CD4-positive, alpha-beta T cell treated with Interleukin-6 at 100 ng/mL for 8 hours (primary cell): ENCODE data around the gene GAPDHS.

Experiments
- DNase-seq: peaks from one replicate; pipeline ENCODE4 v3.0.0-alpha.2; 2020; ENCODE audit warnings: mixed read lengths, low spot score

Gene GAPDHS

GRCh38 chr19:35557539-35558399, 24.5 kb downstream of the GAPDHS start:
- DNase-seq = peak; percentile 36

GRCh38 chr19:35558400-35559280, 25.4 kb downstream of the GAPDHS start:
- DNase-seq = no peak

GRCh38 chr19:35559281-35559659, 26.0 kb downstream of the GAPDHS start:
- DNase-seq = no peak

DNA sequence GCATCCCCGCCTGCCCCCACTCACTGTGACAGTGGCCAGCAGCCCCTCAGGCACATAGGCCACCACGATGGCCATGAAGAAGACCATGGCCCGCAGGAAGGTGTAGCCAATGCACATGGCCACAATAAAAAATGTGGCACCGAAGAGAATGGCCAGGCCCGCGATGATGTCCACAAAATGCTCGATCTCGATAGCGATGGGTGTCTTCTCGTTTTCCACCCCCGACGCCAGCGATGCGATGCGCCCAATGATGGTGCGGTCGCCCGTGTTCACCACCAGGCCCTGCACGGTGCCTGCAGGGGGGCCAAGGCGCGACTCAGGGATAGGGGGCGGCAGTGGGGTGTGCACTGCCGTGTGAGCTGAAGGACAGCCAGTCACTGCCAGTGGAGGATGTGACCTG, 26.5 kb downstream of the GAPDHS start:
- DNase-seq = no peak

GRCh38 chr19:35560271-35560670, 27.0 kb downstream of the GAPDHS start:
- DNase-seq = no peak

DNA sequence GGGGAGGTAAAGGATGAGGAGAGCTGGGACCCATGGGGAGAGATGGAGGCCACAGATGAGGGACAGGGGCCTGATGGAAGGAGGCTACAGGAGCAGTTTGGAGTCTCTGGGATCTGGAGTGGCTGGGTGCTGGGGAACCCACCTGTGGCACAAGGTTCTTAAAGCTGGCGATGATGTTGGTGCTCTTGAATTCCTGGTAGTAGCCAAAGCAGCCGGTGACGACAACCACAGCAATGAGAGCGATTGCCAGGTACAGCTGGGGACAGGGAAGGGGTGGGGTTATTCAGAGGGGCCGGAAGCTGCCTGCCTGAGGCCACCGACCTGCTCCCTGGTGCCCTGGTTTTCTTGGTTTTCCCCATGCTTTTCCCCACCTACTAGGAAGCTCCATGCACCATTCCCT, 27.4 kb downstream of the GAPDHS start:
- DNase-seq = no peak

DNA sequence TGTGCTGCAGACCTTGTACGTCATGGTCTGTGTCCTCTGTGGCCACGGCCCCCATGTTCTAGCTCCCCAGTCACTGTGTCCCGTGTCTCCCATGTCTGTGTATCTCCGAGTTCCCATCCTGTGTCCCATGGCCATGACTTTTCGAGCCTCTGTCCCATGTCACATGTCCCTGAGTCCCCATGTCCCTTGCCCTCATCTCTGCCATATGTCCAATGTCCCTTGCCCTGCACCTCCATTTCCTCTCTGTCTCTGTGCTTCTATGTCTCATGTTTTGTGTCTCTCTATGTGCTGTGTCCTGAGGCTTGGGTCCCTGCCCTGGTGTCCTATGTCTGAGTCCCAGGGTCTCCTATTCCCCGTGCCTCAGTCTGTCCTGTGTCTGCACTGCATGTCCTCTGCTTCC, 28.2 kb downstream of the GAPDHS start:
- no peak for DNase-seq

DNA sequence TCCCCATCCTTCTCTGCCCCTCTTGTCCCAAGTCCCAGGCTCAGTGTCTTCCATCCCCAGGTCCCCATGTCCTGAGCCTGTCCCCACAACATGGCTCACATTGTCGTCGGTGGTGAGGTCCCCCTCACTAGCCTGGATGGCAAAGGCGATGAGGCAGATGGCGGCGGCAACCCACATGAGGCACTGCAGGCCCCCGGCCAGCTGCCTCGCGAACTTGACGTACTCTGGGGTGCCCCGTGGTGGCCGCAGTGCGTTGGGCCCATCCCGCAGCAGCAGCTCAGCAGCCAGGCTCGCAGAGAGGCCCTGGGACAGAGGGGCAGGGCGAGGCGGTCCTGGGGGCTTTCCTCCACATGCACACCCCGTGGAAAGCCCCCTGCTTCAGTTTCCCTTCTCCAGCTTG, 29.1 kb downstream of the GAPDHS start:
- DNase-seq = no peak

DNA sequence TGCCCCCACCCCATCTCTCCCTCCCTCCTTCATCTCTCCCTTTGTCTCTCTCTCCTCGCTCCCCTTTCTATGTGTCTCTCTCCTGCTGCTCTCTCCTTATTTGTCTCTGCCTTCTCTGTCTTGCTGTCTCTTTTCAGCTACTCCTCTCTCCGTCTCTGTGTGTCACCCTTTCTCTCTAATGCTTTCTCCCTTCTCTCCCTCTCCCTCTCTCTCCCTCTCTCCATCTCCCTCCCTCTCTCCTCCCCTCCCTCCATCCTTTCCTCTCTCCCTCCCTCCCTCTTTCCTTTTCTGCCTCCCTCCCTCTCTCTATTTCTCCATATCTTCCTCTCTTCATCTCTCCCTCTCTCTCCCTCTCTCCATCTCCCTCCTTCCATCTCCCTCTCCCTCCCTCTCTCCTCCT, 29.5 kb downstream of the GAPDHS start:
- no peak for DNase-seq

GRCh38 chr19:35563207-35563829, 30.1 kb downstream of the GAPDHS start, which contains the start of gene ATP4A:
TSS of gene ATP4A (minus strand) at chr19:35563658. CDS start at chr19:35563629, 29 bp downstream.
- no peak for DNase-seq

DNA sequence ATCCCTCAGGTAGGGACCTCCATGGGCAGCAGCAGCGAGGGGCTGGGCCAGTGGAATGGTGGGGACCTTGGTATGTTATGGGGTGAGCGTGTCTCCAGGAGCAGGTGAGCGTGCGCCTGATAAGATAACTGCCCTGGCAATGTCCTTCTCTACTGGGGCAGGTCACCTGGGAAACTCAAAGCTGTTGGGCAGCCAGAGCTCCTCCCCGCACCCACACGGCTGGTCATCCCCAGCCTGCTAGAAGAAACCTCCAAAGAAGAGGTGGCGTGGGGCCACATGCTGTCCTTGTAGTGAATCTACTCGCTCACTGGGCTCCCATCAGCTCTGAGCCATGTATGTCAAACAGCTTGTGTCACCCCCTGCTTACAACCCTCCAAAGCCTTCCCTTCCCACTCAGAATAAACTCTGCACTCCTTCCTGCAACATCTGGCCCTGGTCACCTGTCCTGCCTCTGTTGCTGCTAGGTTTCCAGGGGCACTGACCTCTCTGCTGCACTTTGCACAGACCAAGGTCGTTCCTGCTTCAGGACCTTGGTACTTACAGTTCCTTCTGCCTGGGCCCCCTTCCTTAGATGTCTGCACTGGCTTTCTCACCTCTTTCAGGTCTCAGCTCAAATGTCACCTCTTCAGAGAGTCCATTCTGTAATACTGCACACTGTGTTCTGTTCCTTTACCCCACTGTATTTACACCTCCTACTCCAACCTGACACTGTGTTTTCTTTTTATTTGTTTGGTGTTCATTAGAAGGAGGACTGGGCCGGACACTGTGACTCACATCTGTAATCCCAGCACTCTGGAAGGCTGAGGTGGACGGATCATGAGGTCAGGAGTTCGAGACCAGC, 32.0 kb downstream of the GAPDHS start:
- DNase-seq = no peak

- DNase-seq = no peak
These were observed 33.5 kb downstream of the GAPDHS start for GRCh38 chr19:35566738-35567137.

DNA sequence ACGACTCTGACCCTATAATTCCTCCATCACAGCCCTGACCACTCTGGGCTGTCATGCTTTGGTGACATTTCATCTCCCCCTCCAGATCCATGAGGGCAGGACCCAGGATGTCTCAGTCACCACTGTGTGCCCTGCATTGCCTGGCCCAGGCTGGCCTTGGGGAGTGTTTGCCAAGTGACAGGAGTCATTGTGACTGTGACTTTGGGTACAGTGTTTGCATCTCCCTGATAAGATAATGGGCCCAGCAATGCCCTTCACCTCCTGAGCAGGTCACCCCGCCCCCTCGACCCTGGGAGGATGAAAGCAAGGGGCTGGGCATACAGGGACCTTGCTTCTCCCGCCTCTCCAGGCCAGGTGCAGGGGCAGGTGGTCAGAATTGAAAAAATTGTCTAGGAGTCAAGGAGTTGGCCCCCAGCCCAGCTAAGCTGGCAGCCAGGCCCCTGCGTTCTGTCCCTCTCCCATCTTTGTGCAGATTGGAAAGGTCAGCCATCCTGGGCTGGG, 36.1 kb downstream of the GAPDHS start:
- DNase-seq = no peak

- DNase-seq = no peak
These were observed 38.2 kb downstream of the GAPDHS start for GRCh38 chr19:35571406-35571965.

- no peak for DNase-seq
These were observed 44.7 kb downstream of the GAPDHS start for GRCh38 chr19:35577918-35578317.

GRCh38 chr19:35578707-35579106, 45.5 kb downstream of the GAPDHS start:
- no peak for DNase-seq

- no peak for DNase-seq
These were observed 49.5 kb downstream of the GAPDHS start for GRCh38 chr19:35582760-35583159.

GRCh38 chr19:35585848-35586247, 52.6 kb downstream of the GAPDHS start, which contains the start of gene PMIS2:
TSS of gene PMIS2 (plus strand) at chr19:35586173. CDS start at chr19:35586260, 87 bp downstream.
- no peak for DNase-seq

DNA sequence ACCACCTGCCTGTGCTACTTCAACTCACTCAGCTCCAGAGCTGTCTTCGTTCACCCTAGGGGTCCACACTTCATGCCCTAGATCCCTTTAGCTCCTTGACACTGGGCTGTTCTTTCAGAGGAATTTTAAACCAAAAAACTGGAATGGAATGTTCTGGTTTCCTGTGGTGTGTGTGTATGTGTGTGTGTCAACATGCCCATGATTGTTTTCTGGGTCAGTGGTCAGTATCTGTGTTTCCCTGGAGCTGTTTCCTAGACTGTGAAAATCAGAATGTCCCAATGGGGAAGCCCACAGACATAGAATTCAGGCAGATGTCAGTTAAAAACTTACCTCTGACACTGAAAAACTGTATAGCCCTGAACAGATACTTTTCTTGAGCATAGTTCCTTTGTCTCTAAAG, 54.1 kb downstream of the GAPDHS start:
- no peak for DNase-seq

DNA sequence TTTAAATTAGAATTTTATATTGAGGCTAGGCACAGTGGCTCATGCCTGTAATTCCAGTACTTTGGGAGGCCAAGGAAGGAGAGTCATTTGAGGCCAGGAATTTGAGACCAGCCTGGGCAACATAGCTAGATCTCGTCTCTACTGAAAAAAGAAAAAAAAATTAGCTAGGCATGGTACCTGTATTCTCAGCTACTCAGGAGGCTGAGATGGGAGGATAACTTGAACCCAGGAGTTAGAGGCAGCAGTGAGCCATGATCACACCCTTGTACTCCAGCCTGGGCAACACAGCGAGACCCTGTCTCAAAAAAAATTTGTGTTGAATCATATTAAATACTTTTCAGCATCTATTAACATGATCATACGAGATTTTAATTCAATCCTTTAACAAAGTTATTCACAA, 57.6 kb downstream of the GAPDHS start:
- no peak for DNase-seq

GRCh38 chr19:35592226-35592625, 59.0 kb downstream of the GAPDHS start:
- DNase-seq = peak; percentile 21
